Peyer's patch (tissue), 4 donors: ENCODE measurements around the gene IGF2BP1. TPM values are rescaled to one million over a fixed set of nuclear protein-coding genes. Genes with fewer than 3 reads are reported as not detected.

Experiments
- small RNA-seq, 2 donors: library from RNA; depleted of rRNA; stranded (forward); fragments of <200 nt; gene quantifications; one replicate each; pipeline ENCODE3, GENCODE V24; 2016
- total RNA-seq, 4 donors: library from RNA; depleted of rRNA; stranded (reverse); fragments of >200 nt; gene quantifications; one replicate each; pipeline ENCODE4 v1.1.0, GENCODE V29; 2016

IGF2BP1 gene
- total RNA-seq, 4 donors from 2014 or later = 0.54 TPM; not detected in 3

Small RNAs within 50 kb of the gene (small RNA-seq; reads per million reads assigned to genes)
- gene RF00017 (0 reads per million in 2 donors), gene RF01210 (0 reads per million in 2 donors), gene RNU1-42P (0 reads per million in 2 donors), gene RNU6-826P (0 reads per million in 2 donors)

Other genes starting within 250 kb of the IGF2BP1 start
- 1 to 10 TPM in 3 of 4 donors, not detected in 1; 1.1 to 7.5 (median 1.5) TPM for gene TTLL6, start 180.2 kb upstream of the IGF2BP1 start, total RNA-seq
- 100 to 1,000 TPM; 124 to 334 (median 163) TPM for gene CALCOCO2, start 166.3 kb upstream of the IGF2BP1 start, total RNA-seq
- gene ATP5MC1, start 104.6 kb upstream of the IGF2BP1 start, total RNA-seq = 100 to 1,000 TPM in 3 of 4 donors, 10 to 100 TPM in 1; 56.1 to 126 (median 109) TPM
- 10 to 100 TPM; 42.9 to 58.0 (median 49.8) TPM for gene UBE2Z, start 89.0 kb upstream of the IGF2BP1 start, total RNA-seq
- 10 to 100 TPM; 60.2 to 80.9 (median 66.4) TPM for gene SNF8, start 52.5 kb upstream of the IGF2BP1 start, total RNA-seq
- not detected for gene GIP, start 28.8 kb upstream of the IGF2BP1 start, total RNA-seq
- gene B4GALNT2, start 135.4 kb downstream of the IGF2BP1 start, total RNA-seq = 10 to 100 TPM in 1 of 4 donors, 1 to 10 TPM in 2, under 1 TPM in 1; 0.83 to 11.2 (median 7.5) TPM
- 10 to 100 TPM in 1 of 4 donors, 1 to 10 TPM in 1, not detected in 2; 4.8 to 14.0 TPM for gene GNGT2, start 213.2 kb downstream of the IGF2BP1 start, total RNA-seq
- 10 to 100 TPM in 2 of 4 donors, 1 to 10 TPM in 2; 4.9 to 50.3 (median 8.9) TPM for gene ABI3, start 213.3 kb downstream of the IGF2BP1 start, total RNA-seq
- not detected for gene PHOSPHO1, start 233.4 kb downstream of the IGF2BP1 start, total RNA-seq